WTC11 (cell line): Measurements from ENCODE around the gene GPATCH8. TPM values are rescaled to one million over a fixed set of nuclear protein-coding genes. Genes with fewer than 3 reads are reported as not detected.

ENCODE experiments used
- ATAC-seq: fragments of 200-7000 bp; cut with Tn5 transposase; 2 replicates; pipeline ENCODE4 v1.10.0; 2021; ENCODE audit warnings: mild to moderate bottlenecking, moderate library complexity
- CTCF ChIA-PET: fragments of 300-600 bp; sonication (Branson Sonifier 250); formaldehyde crosslinking; loops from one replicate; lab custom pipeline; 2021; ENCODE audit warnings: antibody characterized with exemption; lab: Charles Lee
- POLR2A ChIA-PET: fragments of 350-600 bp; sonication (Branson Sonifier 250); formaldehyde crosslinking; loops from one replicate; lab custom pipeline; 2021; ENCODE audit warnings: antibody characterized with exemption; lab: Charles Lee
- DNase-seq: peaks from one replicate; pipeline ENCODE4 v3.0.0; 2021; ENCODE audit warnings: low spot score
- H3K27ac Mint-ChIP-seq: 2 replicates; pipeline ENCODE4 v1.8.0; 2021; ENCODE audit warnings: mixed read lengths
- H3K27me3 Mint-ChIP-seq: 2 replicates; pipeline ENCODE4 v1.8.0; 2021; ENCODE audit warnings: low read depth, mild to moderate bottlenecking, moderate library complexity, mixed read lengths
- H3K36me3 Mint-ChIP-seq: 2 replicates; pipeline ENCODE4 v1.8.0; 2021; ENCODE audit warnings: mixed read lengths
- H3K4me1 Mint-ChIP-seq: 2 replicates; pipeline ENCODE4 v1.8.0; 2022; ENCODE audit warnings: mixed read lengths
- H3K4me3 Mint-ChIP-seq: 2 replicates; pipeline ENCODE4 v1.8.0; 2021; ENCODE audit warnings: mild to moderate bottlenecking, moderate library complexity, mixed read lengths
- H3K9me3 Mint-ChIP-seq: 2 replicates; pipeline ENCODE4 v1.8.0; 2021; ENCODE audit warnings: mixed read lengths
- AR ChIP-seq: fragments of 250-450 bp; sonication (Bioruptor Pico); IDR thresholded peaks from 2 replicates; pipeline ENCODE4 v1.9.0; 2021; ENCODE audit warnings: mild to moderate bottlenecking
- ELF4 ChIP-seq: sonication (generic); formaldehyde crosslinking; IDR thresholded peaks from 2 replicates; pipeline ENCODE4 v1.8.1; 2022; ENCODE audit warnings: low read depth, mild to moderate bottlenecking, moderate library complexity, missing genetic modification reagents
- ETV6 ChIP-seq: sonication (generic); formaldehyde crosslinking; IDR thresholded peaks from 2 replicates; pipeline ENCODE4 v1.8.1; 2022; ENCODE audit warnings: mild to moderate bottlenecking, missing genetic modification reagents
- GABPB1 ChIP-seq: sonication (generic); formaldehyde crosslinking; IDR thresholded peaks from 2 replicates; pipeline ENCODE4 v1.8.1; 2023; ENCODE audit warnings: mild to moderate bottlenecking, missing genetic modification reagents
- GTF2I ChIP-seq: fragments of 250-450 bp; sonication (Bioruptor Pico); conservative IDR thresholded peaks from 2 replicates; pipeline ENCODE4 v1.4.0; 2021; ENCODE audit warnings: mild to moderate bottlenecking
- HMGXB4 ChIP-seq: sonication (generic); formaldehyde crosslinking; IDR thresholded peaks from 2 replicates; pipeline ENCODE4 v1.8.1; 2023; ENCODE audit warnings: mild to moderate bottlenecking, moderate library complexity, missing genetic modification reagents
- KAT7 ChIP-seq: sonication (generic); formaldehyde crosslinking; IDR thresholded peaks from 2 replicates; pipeline ENCODE4 v1.8.1; 2023; ENCODE audit warnings: missing genetic modification reagents, mild to moderate bottlenecking, borderline replicate concordance
- NFE2L1 ChIP-seq: sonication (generic); formaldehyde crosslinking; IDR thresholded peaks from 2 replicates; pipeline ENCODE4 v1.8.1; 2023; ENCODE audit warnings: missing genetic modification reagents
- PREB ChIP-seq: sonication (generic); formaldehyde crosslinking; IDR thresholded peaks from 2 replicates; pipeline ENCODE4 v1.8.1; 2022; ENCODE audit warnings: mild to moderate bottlenecking, missing genetic modification reagents, moderate library complexity, borderline replicate concordance
- RORB ChIP-seq: fragments of 250-450 bp; sonication (Bioruptor Pico); IDR thresholded peaks from 2 replicates; pipeline ENCODE4 v1.9.0; 2021; ENCODE audit warnings: mild to moderate bottlenecking
- TCF7 ChIP-seq: sonication (generic); formaldehyde crosslinking; IDR thresholded peaks from 2 replicates; pipeline ENCODE4 v1.8.0; 2022; ENCODE audit warnings: mild to moderate bottlenecking, low read depth, missing genetic modification reagents, moderate library complexity
- TP53 ChIP-seq: sonication (generic); formaldehyde crosslinking; IDR thresholded peaks from 2 replicates; pipeline ENCODE4 v1.8.1; 2023; ENCODE audit warnings: mild to moderate bottlenecking, missing genetic modification reagents
- ZNF263 ChIP-seq: sonication (generic); formaldehyde crosslinking; IDR thresholded peaks from 2 replicates; pipeline ENCODE4 v1.8.1; 2022; ENCODE audit warnings: low read depth, mild to moderate bottlenecking, moderate library complexity, missing genetic modification reagents
- ZNF281 ChIP-seq: sonication (generic); formaldehyde crosslinking; IDR thresholded peaks from 2 replicates; pipeline ENCODE4 v1.8.0; 2023; ENCODE audit warnings: mild to moderate bottlenecking, missing genetic modification reagents
- ZNF416 ChIP-seq: fragments of 250-450 bp; sonication (Bioruptor Pico); IDR thresholded peaks from 2 replicates; pipeline ENCODE4 v1.9.0; 2021; ENCODE audit warnings: mild to moderate bottlenecking, inconsistent platforms
- ZNF423 ChIP-seq: fragments of 250-450 bp; sonication (Bioruptor Pico); IDR thresholded peaks from 2 replicates; pipeline ENCODE4 v2.1.2; 2022; ENCODE audit warnings: mild to moderate bottlenecking, moderate library complexity
- total RNA-seq: library from RNA; stranded (reverse); gene quantifications from 3 replicates; pipeline ENCODE4 v1.2.3, GENCODE V29; 2021
- TF ChIP-seq, protein P1 (sequence below): sonication (generic); formaldehyde crosslinking; IDR thresholded peaks from 2 replicates; pipeline ENCODE4 v1.8.0; 2022; ENCODE audit warnings: mild to moderate bottlenecking, missing genetic modification reagents
- TF ChIP-seq, protein P2 (sequence below): fragments of 250-450 bp; sonication (Bioruptor Pico); IDR thresholded peaks from 2 replicates; pipeline ENCODE4 v1.9.0; 2021; ENCODE audit warnings: mild to moderate bottlenecking
- TF ChIP-seq, protein P3 (sequence below): sonication (generic); formaldehyde crosslinking; IDR thresholded peaks from 2 replicates; pipeline ENCODE4 v1.8.0; 2022; ENCODE audit warnings: mild to moderate bottlenecking, missing genetic modification reagents
- TF ChIP-seq, protein P4 (sequence below): sonication (generic); formaldehyde crosslinking; IDR thresholded peaks from 2 replicates; pipeline ENCODE4 v1.8.1; 2022; ENCODE audit warnings: mild to moderate bottlenecking, moderate library complexity, missing genetic modification reagents

Gene GPATCH8
- total RNA-seq, 1 experiment from 2014 or later = 51.9 TPM

DNA sequence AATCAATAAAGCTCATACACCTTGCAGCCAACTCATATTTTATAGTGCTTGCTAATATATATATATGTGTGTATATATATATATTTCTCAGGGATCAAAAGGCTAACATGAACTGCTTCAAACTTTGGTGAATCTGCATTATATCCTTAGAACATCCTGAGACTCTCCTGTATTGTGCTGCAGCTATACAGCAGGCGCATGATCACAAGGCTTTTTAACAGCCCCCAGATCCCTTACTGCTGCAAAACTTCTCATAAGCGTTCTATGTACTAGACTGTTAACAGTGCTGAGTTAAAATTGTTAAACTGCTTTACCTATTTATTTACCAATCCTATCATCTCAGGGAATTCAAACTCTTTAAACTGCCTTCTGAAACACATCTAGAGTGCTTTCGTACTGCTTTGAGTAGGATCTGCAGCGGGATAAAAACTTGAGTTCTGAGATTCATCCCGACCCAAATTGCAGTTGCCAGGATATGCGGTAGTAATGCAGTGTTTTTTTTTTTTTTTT, 1.3 kb downstream of the GPATCH8 start:
- no peak for DNase-seq
- Mint-ChIP-seq H3K36me3 (no peaks in the 10 kb centered on the region), H3K27ac (peak overlapping the region; percentile 100), H3K27me3 (peaks cover 12% of the 10 kb centered on the region), H3K4me1 (peaks cover 22% of the 10 kb centered on the region), H3K9me3 (no peaks in the 10 kb centered on the region), H3K4me3 (peak overlapping the region; percentile 99)
- ATAC-seq = no peak
- ChIA-PET CTCF (interaction anchor here (0.7 to 0.8 kb wide), 2 partner anchors 21 to 88 kb away, joined by 3 to 5 read pairs; no protein-coding TSS in a partner anchor), POLR2A (no interaction called here)
- TF ChIP-seq ELF4 (CRISPR knock-in tag) (no peak), HMGXB4 (CRISPR knock-in tag) (0 out of 2 replicates have a peak, but pooled peaks have one; percentile 3)

GRCh38 chr17:44499722-44500121, 3.5 kb downstream of the GPATCH8 start:
- TF ChIP-seq ZNF263 = no peak
- TF ChIP-seq, all 79 proteins: peak for 0
- Mint-ChIP-seq H3K4me3 (no peak overlapping the region), H3K4me1 (peaks cover 22% of the 10 kb centered on the region), H3K9me3 (no peaks in the 10 kb centered on the region), H3K27ac (peak overlapping the region; percentile 61; the same call in 1 of the 2 replicates), H3K36me3 (no peaks in the 10 kb centered on the region), H3K27me3 (no peaks in the 10 kb centered on the region)
- ChIA-PET POLR2A (no interaction called here), CTCF (no interaction called here)
- DNase-seq (no peak), ATAC-seq (no peak)

DNA sequence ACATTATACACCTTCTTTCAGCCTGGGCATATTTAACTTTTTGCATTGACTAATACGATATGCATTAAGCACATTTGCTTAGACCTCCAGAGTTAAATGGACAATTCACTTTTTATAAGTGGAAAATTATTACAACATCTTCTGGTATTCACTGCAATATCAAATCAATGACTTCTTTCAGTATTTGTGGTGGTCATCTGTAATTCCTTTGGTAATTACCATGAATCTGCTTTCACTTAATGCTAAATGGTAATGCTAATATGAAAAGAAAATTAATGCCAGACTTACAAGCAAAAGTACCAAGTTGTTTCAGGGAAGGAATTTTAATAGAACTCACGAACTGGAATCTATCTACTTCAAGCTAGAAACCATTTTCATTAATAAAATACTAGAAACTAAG, 6.4 kb downstream of the GPATCH8 start:
- POLR2A ChIA-PET = no interaction called here
- CTCF ChIA-PET = no interaction called here
- DNase-seq = no peak
- no peaks in the 10 kb centered on the region for H3K36me3 Mint-ChIP-seq
- H3K9me3 Mint-ChIP-seq = no peaks in the 10 kb centered on the region
- no peak overlapping the region for H3K4me3 Mint-ChIP-seq
- no peaks in the 10 kb centered on the region for H3K27me3 Mint-ChIP-seq
- ATAC-seq = no peak
- peaks cover 19% of the 10 kb centered on the region for H3K4me1 Mint-ChIP-seq
- H3K27ac Mint-ChIP-seq = no peak overlapping the region
- TF ChIP-seq, protein P1, sequence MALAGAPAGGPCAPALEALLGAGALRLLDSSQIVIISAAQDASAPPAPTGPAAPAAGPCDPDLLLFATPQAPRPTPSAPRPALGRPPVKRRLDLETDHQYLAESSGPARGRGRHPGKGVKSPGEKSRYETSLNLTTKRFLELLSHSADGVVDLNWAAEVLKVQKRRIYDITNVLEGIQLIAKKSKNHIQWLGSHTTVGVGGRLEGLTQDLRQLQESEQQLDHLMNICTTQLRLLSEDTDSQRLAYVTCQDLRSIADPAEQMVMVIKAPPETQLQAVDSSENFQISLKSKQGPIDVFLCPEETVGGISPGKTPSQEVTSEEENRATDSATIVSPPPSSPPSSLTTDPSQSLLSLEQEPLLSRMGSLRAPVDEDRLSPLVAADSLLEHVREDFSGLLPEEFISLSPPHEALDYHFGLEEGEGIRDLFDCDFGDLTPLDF (CRISPR knock-in tag) = no peak
- TF ChIP-seq, protein P2, sequence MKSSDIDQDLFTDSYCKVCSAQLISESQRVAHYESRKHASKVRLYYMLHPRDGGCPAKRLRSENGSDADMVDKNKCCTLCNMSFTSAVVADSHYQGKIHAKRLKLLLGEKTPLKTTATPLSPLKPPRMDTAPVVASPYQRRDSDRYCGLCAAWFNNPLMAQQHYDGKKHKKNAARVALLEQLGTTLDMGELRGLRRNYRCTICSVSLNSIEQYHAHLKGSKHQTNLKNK (CRISPR knock-in tag) = no peak
- TF ChIP-seq ZNF281 (CRISPR knock-in tag) (no peak), TCF7 (no peak), ZNF416 (no peak), GTF2I (CRISPR knock-in tag) (no peak), PREB (CRISPR knock-in tag) (no peak), AR (CRISPR knock-in tag) (no peak), NFE2L1 (CRISPR knock-in tag) (no peak), RORB (no peak), KAT7 (CRISPR knock-in tag) (no peak), ETV6 (CRISPR knock-in tag) (no peak), ZNF423 (CRISPR knock-in tag) (no peak), GABPB1 (no peak), TP53 (CRISPR knock-in tag) (no peak)
- TF ChIP-seq, protein P3, sequence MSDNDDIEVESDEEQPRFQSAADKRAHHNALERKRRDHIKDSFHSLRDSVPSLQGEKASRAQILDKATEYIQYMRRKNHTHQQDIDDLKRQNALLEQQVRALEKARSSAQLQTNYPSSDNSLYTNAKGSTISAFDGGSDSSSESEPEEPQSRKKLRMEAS (CRISPR knock-in tag) = no peak
- TF ChIP-seq, protein P4, sequence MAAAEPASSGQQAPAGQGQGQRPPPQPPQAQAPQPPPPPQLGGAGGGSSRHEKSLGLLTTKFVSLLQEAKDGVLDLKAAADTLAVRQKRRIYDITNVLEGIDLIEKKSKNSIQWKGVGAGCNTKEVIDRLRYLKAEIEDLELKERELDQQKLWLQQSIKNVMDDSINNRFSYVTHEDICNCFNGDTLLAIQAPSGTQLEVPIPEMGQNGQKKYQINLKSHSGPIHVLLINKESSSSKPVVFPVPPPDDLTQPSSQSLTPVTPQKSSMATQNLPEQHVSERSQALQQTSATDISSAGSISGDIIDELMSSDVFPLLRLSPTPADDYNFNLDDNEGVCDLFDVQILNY (CRISPR knock-in tag) = no peak
